Activated T-cell treated with anti-CD3 and anti-CD28 coated beads, Interleukin-2, amount 50 U/mL, for 24 hours (primary cell): ENCODE measurements around the gene FIBP.
"Not testable (repeated sequence)": the region's sequence is repeated elsewhere in the genome, so short reads cannot be mapped to it uniquely, and the experiment has no call there.

Experiments
- DNase-seq: peaks from one replicate; pipeline ENCODE4 v3.0.0-alpha.2; 2020
- H3K27ac Mint-ChIP-seq: 2 replicates; pipeline ENCODE4 v1.8.0; 2020; ENCODE audit warnings: mild to moderate bottlenecking, mixed read lengths
- H3K27me3 Mint-ChIP-seq: 2 replicates; pipeline ENCODE4 v1.8.0; 2020; ENCODE audit warnings: mixed read lengths
- H3K36me3 Mint-ChIP-seq: 2 replicates; pipeline ENCODE4 v1.8.0; 2020; ENCODE audit warnings: low read depth, mixed read lengths
- H3K4me1 Mint-ChIP-seq: 2 replicates; pipeline ENCODE4 v1.8.0; 2020; ENCODE audit warnings: low read depth, mixed read lengths
- H3K4me3 Mint-ChIP-seq: 2 replicates; pipeline ENCODE4 v1.8.0; 2020; ENCODE audit warnings: mild to moderate bottlenecking, moderate library complexity, mixed read lengths
- H3K9me3 Mint-ChIP-seq: 2 replicates; pipeline ENCODE4 v1.8.0; 2020; ENCODE audit warnings: mixed read lengths

Gene FIBP

GRCh38 chr11:65900125-65900898 is 12.0 kb upstream of the FIBP start, which contains the start of gene FOSL1:
Gene FOSL1 (minus strand): TSS chr11:65900388. CDS start chr11:65900339, 49 bp downstream.
- H3K27me3 Mint-ChIP-seq = no peaks in the 10 kb centered on the region
- H3K9me3 Mint-ChIP-seq = no peaks in the 10 kb centered on the region
- DNase-seq = peak; percentile 95
- peaks cover 37% of the 10 kb centered on the region for H3K36me3 Mint-ChIP-seq
- peak within 1 kb of the TSS; percentile 85 for H3K4me3 Mint-ChIP-seq
- H3K27ac Mint-ChIP-seq = peak within 1 kb of the TSS; percentile 95
- peaks cover 47% of the 10 kb centered on the region for H3K4me1 Mint-ChIP-seq

DNA sequence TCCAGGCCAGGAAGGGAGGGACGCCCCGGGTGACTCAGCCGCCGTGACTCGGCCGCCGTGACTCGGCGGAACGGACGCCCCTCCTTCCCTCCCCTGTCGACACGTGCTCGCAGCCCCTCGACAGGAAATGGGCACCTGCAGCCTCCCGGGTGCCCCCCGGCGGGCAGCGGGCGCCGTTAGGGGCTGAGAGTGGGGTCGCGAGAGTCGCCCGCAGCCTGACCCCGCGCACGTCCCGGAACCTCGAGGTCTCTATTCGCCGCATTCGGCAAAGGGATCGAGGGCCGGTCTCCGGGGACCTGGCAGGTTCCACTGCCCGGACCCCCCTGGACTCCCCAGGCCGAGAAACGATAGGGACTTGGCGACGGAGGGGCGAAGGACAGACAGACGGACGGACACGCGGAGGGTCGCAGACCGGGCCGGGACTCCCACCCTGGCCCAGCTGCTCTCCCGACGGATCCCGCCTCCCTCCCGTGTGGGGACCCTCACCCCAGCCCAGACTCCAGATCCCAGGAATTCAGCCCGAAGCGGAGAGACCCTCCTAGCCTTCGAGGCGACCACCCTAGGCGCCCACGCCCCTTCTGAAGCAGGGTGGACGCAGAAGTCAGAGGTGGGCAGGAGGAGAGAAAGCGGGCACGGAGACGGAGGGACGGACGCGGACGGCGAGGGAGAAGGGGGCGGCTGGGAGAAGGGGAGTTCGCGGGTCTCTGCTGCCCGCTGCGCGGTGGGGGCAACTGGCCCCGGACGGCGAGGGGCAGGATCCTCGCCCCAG is 11.3 kb upstream of the FIBP start:
- Mint-ChIP-seq H3K4me1 (peaks cover 50% of the 10 kb centered on the region), H3K9me3 (no peaks in the 10 kb centered on the region), H3K4me3 (peak overlapping the region; percentile 85), H3K27me3 (no peaks in the 10 kb centered on the region), H3K27ac (peak overlapping the region; percentile 95), H3K36me3 (peaks cover 40% of the 10 kb centered on the region)
- peak; percentile 87 for DNase-seq

DNA sequence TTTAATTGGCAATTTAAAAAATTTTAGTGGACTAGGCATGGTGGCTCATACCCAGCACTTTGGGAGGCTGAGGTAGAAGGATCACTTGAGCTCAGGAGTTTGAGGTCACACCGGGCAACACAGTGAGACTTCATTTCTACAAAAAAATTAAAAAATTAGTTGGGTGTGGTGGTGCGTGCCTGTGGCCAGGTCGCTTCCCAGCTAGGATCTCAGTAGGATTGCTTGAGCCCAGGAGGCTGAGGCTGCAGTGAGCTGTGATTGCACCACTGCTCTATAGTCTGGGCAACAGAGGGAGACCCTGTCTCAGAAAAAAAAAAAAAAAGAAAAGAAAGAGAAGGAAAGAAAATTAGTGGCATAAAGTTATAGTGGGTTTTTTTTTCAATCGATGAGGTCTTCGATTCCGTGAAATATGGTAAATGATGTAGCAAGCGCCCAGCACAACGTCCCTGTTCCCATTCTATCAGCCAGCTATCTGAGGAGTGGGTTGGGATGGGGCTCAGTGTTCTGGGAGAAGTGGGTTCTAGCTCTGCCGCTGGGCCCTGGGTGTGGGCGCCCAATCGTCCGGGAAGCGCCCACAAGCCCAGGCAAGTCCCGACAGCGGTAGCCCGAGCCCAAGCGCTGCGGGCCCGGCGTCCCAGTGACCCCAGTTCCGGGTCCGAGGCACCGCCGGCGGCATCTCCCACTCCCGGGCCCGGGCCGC is 10.5 kb upstream of the FIBP start:
- Mint-ChIP-seq H3K9me3 (no peaks in the 10 kb centered on the region), H3K4me3 (peak overlapping the region; percentile 85), H3K27me3 (no peaks in the 10 kb centered on the region), H3K36me3 (peaks cover 47% of the 10 kb centered on the region), H3K27ac (peak overlapping the region; percentile 91), H3K4me1 (peaks cover 56% of the 10 kb centered on the region)
- no peak for DNase-seq

GRCh38 chr11:65897020-65897471 is 8.8 kb upstream of the FIBP start:
- Mint-ChIP-seq H3K36me3 (peaks cover 64% of the 10 kb centered on the region), H3K4me1 (peaks cover 70% of the 10 kb centered on the region), H3K27me3 (no peaks in the 10 kb centered on the region), H3K9me3 (no peaks in the 10 kb centered on the region), H3K4me3 (peak overlapping the region; percentile 85), H3K27ac (peak overlapping the region; percentile 90)
- DNase-seq = no peak

DNA sequence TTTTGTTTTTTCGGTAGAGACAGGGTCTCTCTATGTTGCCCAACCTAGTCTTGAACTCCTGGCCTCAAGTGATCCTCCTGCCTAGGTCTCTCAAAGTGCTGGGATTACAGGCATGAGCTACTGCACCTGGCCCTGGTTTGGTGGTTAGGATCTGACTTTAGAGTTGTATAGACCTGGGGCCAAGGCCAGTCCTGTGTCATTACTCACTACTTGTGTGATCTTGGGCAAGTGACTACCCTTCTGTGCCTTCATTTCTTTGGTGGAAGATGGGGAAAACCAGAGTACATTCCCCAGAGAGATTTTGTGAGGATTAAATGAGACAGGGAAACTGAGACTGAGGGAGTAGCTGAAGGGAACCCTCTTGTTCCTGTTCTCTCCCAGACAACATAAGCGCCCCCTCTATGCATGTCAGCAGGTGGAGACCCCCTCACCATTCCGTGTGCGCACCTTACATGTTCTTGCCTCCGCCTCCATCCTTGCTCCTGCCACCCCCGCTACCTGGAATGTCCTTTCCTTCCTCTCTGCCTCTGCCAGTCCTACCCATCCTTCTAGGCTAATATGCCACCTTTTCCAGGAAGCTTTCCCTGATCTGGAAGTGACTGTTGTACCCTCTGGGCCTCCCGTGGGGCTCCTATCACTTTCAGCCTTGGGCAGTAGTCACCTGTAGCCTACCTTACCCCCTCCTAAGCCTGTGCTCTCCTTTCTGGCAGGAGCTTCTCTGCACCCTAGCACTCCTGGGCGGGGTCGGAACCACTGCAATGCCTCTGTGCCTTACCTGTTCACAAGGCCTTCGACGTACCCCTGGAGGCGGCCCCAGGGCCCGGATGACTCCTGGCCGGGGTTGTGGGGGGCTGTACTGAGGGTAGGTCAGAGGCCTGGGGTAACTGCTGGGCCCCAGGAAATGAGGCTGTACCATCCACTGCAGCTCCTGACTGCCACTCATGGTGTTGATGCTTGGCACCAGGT is 8.0 kb upstream of the FIBP start:
- Mint-ChIP-seq H3K4me1 (peaks cover 68% of the 10 kb centered on the region), H3K36me3 (peaks cover 71% of the 10 kb centered on the region), H3K27ac (peak overlapping the region; percentile 90), H3K9me3 (no peaks in the 10 kb centered on the region), H3K27me3 (no peaks in the 10 kb centered on the region), H3K4me3 (peak overlapping the region; percentile 85)
- DNase-seq = no peak

DNA sequence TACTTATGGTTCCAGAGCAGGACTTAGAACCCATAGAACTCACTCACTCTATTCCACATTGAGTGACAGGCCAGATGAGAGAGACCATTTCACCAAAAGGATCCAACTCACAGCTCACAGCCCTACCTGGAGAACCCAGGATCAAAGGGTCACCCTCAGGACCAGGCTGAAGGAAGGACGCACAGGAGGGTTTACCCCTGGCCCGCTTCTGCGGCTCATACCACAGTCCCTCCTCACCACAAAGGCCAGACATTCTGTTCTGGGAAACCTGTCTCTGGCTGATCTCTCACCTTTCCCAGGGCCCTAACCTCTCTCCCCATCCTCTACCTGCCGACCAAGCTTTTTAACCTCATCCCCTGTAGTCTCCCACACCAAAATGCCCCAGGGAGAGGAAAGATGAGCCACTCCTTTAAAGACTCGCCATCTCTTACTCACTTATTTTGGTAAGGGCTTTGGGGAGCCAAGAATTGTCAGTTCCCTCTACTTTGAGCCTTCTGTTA is 7.3 kb upstream of the FIBP start:
- Mint-ChIP-seq H3K36me3 (peaks cover 73% of the 10 kb centered on the region), H3K27ac (peak overlapping the region; percentile 90)

DNA sequence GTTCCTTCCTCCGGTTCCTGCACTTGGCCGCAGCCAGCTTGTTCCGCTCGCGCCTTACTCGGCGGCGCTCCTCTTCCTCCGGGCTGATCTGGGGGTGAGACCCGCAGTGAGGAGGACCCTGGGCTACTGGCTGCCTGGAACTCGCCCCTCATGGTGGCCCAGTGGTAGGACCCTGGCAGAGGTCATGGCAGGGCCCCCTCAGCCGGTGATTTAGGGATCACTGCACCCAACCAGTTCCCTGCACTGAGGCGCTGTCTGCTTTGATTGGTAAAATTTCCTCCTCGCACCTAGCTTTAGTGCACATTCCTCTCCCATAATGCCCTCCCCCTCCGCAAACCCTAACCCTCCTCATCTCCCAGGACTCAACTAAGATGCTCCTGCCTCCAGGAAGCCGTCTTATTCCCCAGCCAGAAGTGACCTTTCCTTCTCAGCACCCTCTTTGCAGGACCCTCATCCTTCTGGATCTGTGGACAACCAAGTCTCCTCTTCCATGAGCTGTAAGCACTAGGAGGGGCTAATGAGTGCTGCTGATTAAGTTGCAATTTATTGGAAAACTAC is 5.8 kb upstream of the FIBP start:
- peak; percentile 55 for DNase-seq
- H3K9me3 Mint-ChIP-seq = no peaks in the 10 kb centered on the region
- peaks cover 73% of the 10 kb centered on the region for H3K4me1 Mint-ChIP-seq
- H3K27me3 Mint-ChIP-seq = no peaks in the 10 kb centered on the region
- H3K4me3 Mint-ChIP-seq = peak overlapping the region; percentile 100
- peak overlapping the region; percentile 94 for H3K27ac Mint-ChIP-seq
- H3K36me3 Mint-ChIP-seq = peaks cover 71% of the 10 kb centered on the region

More for the DNA sequence above, 7.3 kb upstream of the FIBP start:
- Mint-ChIP-seq H3K4me1 (peaks cover 61% of the 10 kb centered on the region), H3K4me3 (peak overlapping the region; percentile 28), H3K9me3 (no peaks in the 10 kb centered on the region), H3K27me3 (no peaks in the 10 kb centered on the region)
- DNase-seq = no peak

DNA sequence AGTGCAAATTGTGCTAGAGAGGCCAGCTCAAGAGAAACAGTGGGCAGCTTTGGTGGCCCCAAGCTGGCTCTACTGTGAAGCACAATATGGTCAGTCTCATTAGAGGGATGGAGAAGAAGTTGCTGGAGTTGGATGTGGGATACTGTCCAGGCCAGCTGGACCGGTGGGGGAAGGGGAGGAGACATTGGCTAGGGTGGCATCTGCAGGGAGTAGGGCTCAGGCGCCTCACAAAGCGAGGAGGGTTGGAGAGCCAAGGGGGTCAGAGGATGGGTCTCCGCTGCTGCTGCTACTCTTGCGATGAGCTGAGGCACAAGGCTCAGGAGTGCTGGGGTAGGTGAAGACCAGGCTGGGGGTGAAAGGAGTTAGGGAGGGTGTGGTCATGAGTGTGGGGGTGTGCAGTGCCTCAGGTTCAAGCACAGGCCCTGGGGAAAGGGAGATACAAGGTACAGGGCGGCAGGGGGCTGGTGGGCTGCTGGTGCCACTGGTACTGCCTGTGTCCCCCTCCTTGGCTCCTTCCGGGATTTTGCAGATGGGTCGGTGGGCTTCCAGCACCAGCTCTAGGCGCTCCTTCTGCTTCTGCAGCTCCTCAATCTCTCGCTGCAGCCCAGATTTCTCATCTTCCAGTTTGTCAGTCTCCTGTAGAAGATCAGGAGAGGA is 4.5 kb upstream of the FIBP start:
- peaks cover 66% of the 10 kb centered on the region for H3K36me3 Mint-ChIP-seq
- H3K27me3 Mint-ChIP-seq = no peaks in the 10 kb centered on the region
- H3K9me3 Mint-ChIP-seq = no peaks in the 10 kb centered on the region
- DNase-seq = no peak
- H3K4me1 Mint-ChIP-seq = peaks cover 75% of the 10 kb centered on the region
- peak overlapping the region; percentile 100 for H3K4me3 Mint-ChIP-seq
- peak overlapping the region; percentile 94 for H3K27ac Mint-ChIP-seq

- peak; percentile 65 for DNase-seq
- H3K27ac Mint-ChIP-seq = peak overlapping the region; percentile 94
- peaks cover 66% of the 10 kb centered on the region for H3K36me3 Mint-ChIP-seq
- peaks cover 75% of the 10 kb centered on the region for H3K4me1 Mint-ChIP-seq
- not testable (repeated sequence) for H3K9me3 Mint-ChIP-seq, H3K27me3 Mint-ChIP-seq
- H3K4me3 Mint-ChIP-seq = peak overlapping the region; percentile 100
Measured at GRCh38 chr11:65892137-65892540, 3.9 kb upstream of the FIBP start.

GRCh38 chr11:65891219-65892136 is 3.2 kb upstream of the FIBP start:
- H3K36me3 Mint-ChIP-seq = peaks cover 66% of the 10 kb centered on the region
- peak overlapping the region; percentile 100 for H3K4me3 Mint-ChIP-seq
- H3K4me1 Mint-ChIP-seq = peaks cover 75% of the 10 kb centered on the region
- no peaks in the 10 kb centered on the region for H3K27me3 Mint-ChIP-seq
- peak overlapping the region; percentile 94 for H3K27ac Mint-ChIP-seq
- H3K9me3 Mint-ChIP-seq = no peaks in the 10 kb centered on the region
- peak; percentile 72 for DNase-seq

DNA sequence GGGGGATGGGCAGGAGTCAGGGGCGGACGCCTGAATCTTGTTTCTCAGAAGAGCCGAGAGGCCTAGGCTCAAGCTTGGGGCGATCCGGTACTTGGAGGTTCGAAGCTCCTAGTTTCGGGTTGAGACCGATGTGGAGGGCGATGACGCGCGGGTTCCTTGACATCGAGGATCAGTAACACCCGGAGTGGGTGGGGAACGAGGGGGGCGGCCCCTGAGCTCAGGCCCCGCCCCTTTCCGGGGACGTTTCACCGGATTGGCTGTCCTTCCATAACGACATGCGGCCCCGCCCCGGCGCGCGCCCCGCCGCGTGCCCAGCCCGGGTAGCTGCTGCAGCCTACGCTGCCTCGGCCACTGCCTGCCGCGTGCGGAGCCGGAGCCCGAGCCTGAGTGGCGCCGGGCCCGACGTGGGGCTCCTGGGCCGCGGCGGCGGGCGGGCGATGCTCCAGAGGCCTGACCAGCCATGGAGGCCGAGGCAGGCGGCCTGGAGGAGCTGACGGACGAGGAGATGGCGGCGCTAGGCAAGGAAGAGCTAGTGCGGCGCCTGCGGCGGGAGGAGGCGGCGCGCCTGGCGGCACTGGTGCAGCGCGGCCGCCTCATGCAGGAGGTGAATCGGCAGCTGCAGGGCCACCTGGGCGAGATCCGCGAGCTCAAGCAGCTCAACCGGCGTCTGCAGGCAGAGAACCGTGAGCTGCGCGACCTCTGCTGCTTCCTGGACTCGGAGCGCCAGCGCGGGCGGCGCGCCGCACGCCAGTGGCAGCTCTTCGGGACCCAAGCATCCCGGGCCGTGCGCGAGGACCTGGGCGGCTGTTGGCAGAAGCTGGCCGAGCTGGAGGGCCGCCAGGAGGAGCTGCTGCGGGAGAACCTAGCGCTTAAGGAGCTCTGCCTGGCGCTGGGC is 2.3 kb upstream of the FIBP start, which contains the start of gene CCDC85B:
Gene CCDC85B (plus strand): TSS at position 350 of the 895 bp plus-strand sequence. CDS start 111 bp downstream, at position 461.
- no peaks in the 10 kb centered on the region for H3K9me3 Mint-ChIP-seq
- H3K4me3 Mint-ChIP-seq = peak within 1 kb of the TSS; percentile 100
- peaks cover 70% of the 10 kb centered on the region for H3K4me1 Mint-ChIP-seq
- peaks cover 66% of the 10 kb centered on the region for H3K36me3 Mint-ChIP-seq
- H3K27ac Mint-ChIP-seq = peak within 1 kb of the TSS; percentile 97
- H3K27me3 Mint-ChIP-seq = no peaks in the 10 kb centered on the region
- DNase-seq = peak; percentile 99
